Naive thymus-derived CD8-positive, alpha-beta T cell (primary cell): ENCODE results near the gene ZNF600. TPM values are rescaled to one million over a fixed set of nuclear protein-coding genes. Genes with fewer than 3 reads are reported as not detected.
"Not testable (repeated sequence)": the region's sequence is repeated elsewhere in the genome, so short reads cannot be mapped to it uniquely, and the experiment has no call there.

ENCODE experiments used
- ATAC-seq, 2 donors: fragments of 150-1000 bp; cut with Tn5 transposase in 1 of 2; sonication (Bioruptor Pico), chemical (Tn5 transposase) in 1 of 2; 1 replicate in 1 of 2; 2 replicates in 1 of 2; pipeline ENCODE4 v1.10.0; 2021; ENCODE audit warnings: mild to moderate bottlenecking in 2 of 2, moderate library complexity in 2 of 2
- POLR2A ChIA-PET: fragments of 350-600 bp; sonication (Branson Sonifier 250); formaldehyde crosslinking; loops from one replicate; lab custom pipeline; 2021; ENCODE audit warnings: antibody characterized with exemption; lab: Charles Lee
- DNase-seq, 10 donors: peaks; one replicate each; pipeline versions ENCODE4 v3.0.0 to v3.0.0-alpha.2; 2020 to 2022
- H3K27ac Mint-ChIP-seq, 10 donors: one replicate each; pipeline ENCODE4 v1.8.0; 2020 to 2022; ENCODE audit warnings: mild to moderate bottlenecking in 10 of 10, mixed read lengths in 10 of 10, moderate library complexity in 4 of 10, inconsistent platforms in 1 of 10
- H3K27me3 Mint-ChIP-seq, 5 donors: one replicate each; pipeline ENCODE4 v1.8.0; 2021 to 2022; ENCODE audit warnings: mixed read lengths in 5 of 5
- H3K36me3 Mint-ChIP-seq, 3 donors: one replicate each; pipeline ENCODE4 v1.8.0; 2020 to 2022; ENCODE audit warnings: mixed read lengths in 3 of 3, mild to moderate bottlenecking in 2 of 3, inconsistent platforms in 1 of 3
- H3K4me1 Mint-ChIP-seq, 4 donors: one replicate each; pipeline ENCODE4 v1.8.0; 2021 to 2022; ENCODE audit warnings: mixed read lengths in 4 of 4
- H3K4me3 Mint-ChIP-seq, 10 donors: one replicate each; pipeline ENCODE4 v1.8.0; 2020 to 2022; ENCODE audit warnings: mild to moderate bottlenecking in 10 of 10, mixed read lengths in 10 of 10, moderate library complexity in 6 of 10, inconsistent platforms in 1 of 10
- H3K9me3 Mint-ChIP-seq, 9 donors: one replicate each; pipeline ENCODE4 v1.8.0; 2020 to 2022; ENCODE audit warnings: mixed read lengths in 9 of 9, mild to moderate bottlenecking in 3 of 9, inconsistent platforms in 1 of 9, moderate library complexity in 1 of 9
- polyA plus RNA-seq, 3 donors: library from polyadenylated mRNA; unstranded; fragments of 300-500 nt; fragmentation: Illumina TruSeq; gene quantifications; one replicate each; pipeline ENCODE4 v1.2.3, GENCODE V29; 2021
- total RNA-seq, 8 experiments: library from RNA in 2 of 8; stranded (reverse) in 2 of 8; gene quantifications; one replicate each; pipeline ENCODE4 v1.2.3 and lab custom pipeline; 2021 to 2026

Gene ZNF600
- total and polyA plus RNA-seq, 5 experiments from 2014 or later, result 4.6 to 65.1 (median 12.7) TPM

DNA sequence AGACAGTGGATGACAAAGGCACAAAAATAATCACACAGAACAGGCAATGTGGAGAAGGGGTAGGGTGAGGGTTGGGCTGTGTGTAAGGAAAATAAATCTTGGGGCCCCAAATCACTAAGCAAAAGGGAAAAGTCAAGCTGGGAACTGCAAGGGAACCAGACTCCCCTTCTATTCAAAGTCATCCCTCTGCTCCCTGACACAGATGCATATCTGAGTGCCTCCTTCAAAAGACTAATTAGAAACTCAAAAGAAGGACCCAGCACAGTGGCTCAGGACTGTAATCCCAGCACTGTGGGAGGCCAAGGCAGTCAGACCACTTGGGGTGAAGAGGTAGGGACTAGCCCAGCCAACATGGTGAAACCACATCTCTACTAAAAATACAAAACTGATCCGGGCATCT, 70.1 kb downstream of the ZNF600 start:
- no peaks in the 10 kb centered on the region for H3K27me3 Mint-ChIP-seq
- peaks cover 0 to 85% (median 12%) of the 10 kb centered on the region in 9 donors for H3K9me3 Mint-ChIP-seq
- H3K4me1 Mint-ChIP-seq, result peaks cover 4 to 31% (median 24%) of the 10 kb centered on the region in 4 donors
- no peak for ATAC-seq
- POLR2A ChIA-PET, result no interaction called here
- peak overlapping the region in 3 of 10 donors; percentile 82 to 84 (median 82) for H3K27ac Mint-ChIP-seq
- no peak overlapping the region for H3K4me3 Mint-ChIP-seq
- H3K36me3 Mint-ChIP-seq, result peaks cover 30 to 73% (median 66%) of the 10 kb centered on the region in 3 donors
- no peak for DNase-seq

GRCh38 chr19:52715902-52716301, 70.7 kb downstream of the ZNF600 start:
- H3K27ac Mint-ChIP-seq, result peak overlapping the region in 6 of 10 donors; percentile 67 to 84 (median 80)
- peak in 2 of 10 donors; percentile 11 to 26 for DNase-seq
- H3K36me3 Mint-ChIP-seq, result peaks cover 34 to 73% (median 66%) of the 10 kb centered on the region in 3 donors
- POLR2A ChIA-PET, ATAC-seq, H3K27me3 Mint-ChIP-seq: not testable (repeated sequence)
- peak overlapping the region in 2 of 10 donors; percentile 30 to 42 for H3K4me3 Mint-ChIP-seq
- peaks cover 0 to 84% (median 15%) of the 10 kb centered on the region in 9 donors for H3K9me3 Mint-ChIP-seq
- H3K4me1 Mint-ChIP-seq, result peaks cover 4 to 31% (median 25%) of the 10 kb centered on the region in 4 donors

GRCh38 chr19:52715330-52715729, 71.3 kb downstream of the ZNF600 start:
- peak overlapping the region in 2 of 10 donors; percentile 30 to 42 for H3K4me3 Mint-ChIP-seq
- peak overlapping the region in 6 of 10 donors; percentile 49 to 84 (median 74) for H3K27ac Mint-ChIP-seq
- peaks cover 0 to 87% (median 18%) of the 10 kb centered on the region in 9 donors for H3K9me3 Mint-ChIP-seq
- H3K27me3 Mint-ChIP-seq, DNase-seq, ATAC-seq, POLR2A ChIA-PET: not testable (repeated sequence)
- peaks cover 4 to 31% (median 25%) of the 10 kb centered on the region in 4 donors for H3K4me1 Mint-ChIP-seq
- H3K36me3 Mint-ChIP-seq, result peaks cover 37 to 75% (median 70%) of the 10 kb centered on the region in 3 donors

Other genes with a start within 250 kb of the ZNF600 start
- 10 to 100 TPM; 35.8 to 40.3 TPM for gene ZNF701, start 216.5 kb downstream of the ZNF600 start, total RNA-seq
- 10 to 100 TPM; 13.6 to 14.4 (median 14.1) TPM for gene ZNF701, start 216.5 kb downstream of the ZNF600 start, polyA plus RNA-seq
- gene ZNF83, start 148.4 kb downstream of the ZNF600 start, total RNA-seq, result 100 to 1,000 TPM; 112 to 113 TPM
- gene ZNF83, start 148.4 kb downstream of the ZNF600 start, polyA plus RNA-seq, result 10 to 100 TPM; 10.9 to 18.3 (median 13.8) TPM
- 10 to 100 TPM; 47.9 to 54.8 TPM for gene ZNF611, start 51.7 kb downstream of the ZNF600 start, total RNA-seq
- 10 to 100 TPM; 20.9 to 34.8 (median 34.0) TPM for gene ZNF611, start 51.7 kb downstream of the ZNF600 start, polyA plus RNA-seq
- gene ZNF28, start 34.8 kb upstream of the ZNF600 start, total RNA-seq, result 10 to 100 TPM; 16.7 to 25.6 TPM
- gene ZNF28, start 34.8 kb upstream of the ZNF600 start, polyA plus RNA-seq, result 10 to 100 TPM in 2 of 3 donors, 1 to 10 TPM in 1; 8.9 to 13.3 (median 13.1) TPM
- gene ZNF468, start 70.8 kb upstream of the ZNF600 start, total RNA-seq, result 10 to 100 TPM; 21.6 to 31.2 TPM
- 10 to 100 TPM; 15.2 to 21.3 (median 16.5) TPM for gene ZNF468, start 70.8 kb upstream of the ZNF600 start, polyA plus RNA-seq
- gene ZNF320, start 110.8 kb upstream of the ZNF600 start, total RNA-seq, result 10 to 100 TPM; 25.8 TPM
- 1 to 10 TPM; 5.8 to 8.4 (median 6.1) TPM for gene ZNF320, start 110.8 kb upstream of the ZNF600 start, polyA plus RNA-seq
- gene ZNF888, start 136.6 kb upstream of the ZNF600 start, total RNA-seq, result 10 to 100 TPM in 1 of 2 experiments, 1 to 10 TPM in 1; 9.5 to 10.5 TPM
- gene ZNF888, start 136.6 kb upstream of the ZNF600 start, polyA plus RNA-seq, result 1 to 10 TPM in 2 of 3 donors, under 1 TPM in 1; 0.85 to 2.4 (median 1.7) TPM
- gene ZNF816, start 176.1 kb upstream of the ZNF600 start, total RNA-seq, result 10 to 100 TPM; 20.0 to 21.6 TPM
- gene ZNF816, start 176.1 kb upstream of the ZNF600 start, polyA plus RNA-seq, result 10 to 100 TPM in 1 of 3 donors, 1 to 10 TPM in 2; 5.0 to 15.4 (median 6.7) TPM
- gene ERVV-1, start 227.1 kb upstream of the ZNF600 start, total RNA-seq, result not detected
- not detected for gene ERVV-1, start 227.1 kb upstream of the ZNF600 start, polyA plus RNA-seq